ENCODE measurements around the gene TBK1.

Gene TBK1

GRCh38 chr12:64451687-64452558 is at the start of gene TBK1:
Gene TBK1, plus strand, starts transcription at chr12:64452120. Its CDS starts 3,751 bp downstream, at chr12:64455871.
- no peaks in the 10 kb centered on the region for H3K9me3 Mint-ChIP-seq
- H3K4me3 Mint-ChIP-seq: peak within 1 kb of the TSS; percentile 94 to 100 (median 98)
- H3K27ac Mint-ChIP-seq: peak within 1 kb of the TSS; percentile 94 to 98 (median 96)
- peaks cover 21% of the 10 kb centered on the region for H3K36me3 Mint-ChIP-seq (ENCODE audit: low read depth)
- peaks cover 30% of the 10 kb centered on the region for H3K4me1 Mint-ChIP-seq
- TF ChIP-seq CTCF (IDR thresholded peaks at IDR 0.05; ENCODE audit: unreplicated experiment in 3 of 3): no peak
- no peaks in the 10 kb centered on the region for H3K27me3 Mint-ChIP-seq (ENCODE audit: low read depth)

- Mint-ChIP-seq H3K4me3 (peak overlapping the region; percentile 49 to 72 (median 53)), H3K36me3 (ENCODE audit: low read depth) (no peaks in the 10 kb centered on the region), H3K27me3 (ENCODE audit: low read depth) (no peaks in the 10 kb centered on the region), H3K9me3 (no peaks in the 10 kb centered on the region), H3K27ac (peak overlapping the region in 2 of 3 experiments; percentile 30 to 73), H3K4me1 (peaks cover 5% of the 10 kb centered on the region)
- no peak for TF ChIP-seq CTCF (IDR thresholded peaks at IDR 0.05; ENCODE audit: unreplicated experiment in 3 of 3)
Observed at GRCh38 chr12:64402181-64402580, 49.7 kb upstream of the TBK1 start.

GRCh38 chr12:64403707-64404469 is 48.0 kb upstream of the TBK1 start, which contains the start of gene XPOT:
Gene XPOT, plus strand, starts transcription at chr12:64404392. Its CDS starts 5,644 bp downstream, at chr12:64410036.
- no peaks in the 10 kb centered on the region for H3K36me3 Mint-ChIP-seq (ENCODE audit: low read depth)
- H3K9me3 Mint-ChIP-seq: no peaks in the 10 kb centered on the region
- H3K27me3 Mint-ChIP-seq (ENCODE audit: low read depth): no peaks in the 10 kb centered on the region
- no peak for TF ChIP-seq CTCF (IDR thresholded peaks at IDR 0.05; ENCODE audit: unreplicated experiment in 3 of 3)
- peak within 1 kb of the TSS; percentile 93 to 99 (median 99) for H3K27ac Mint-ChIP-seq
- H3K4me1 Mint-ChIP-seq: peaks cover 10% of the 10 kb centered on the region
- peak within 1 kb of the TSS; percentile 98 to 99 (median 99) for H3K4me3 Mint-ChIP-seq

- Mint-ChIP-seq H3K9me3 (no peaks in the 10 kb centered on the region), H3K27me3 (ENCODE audit: low read depth) (no peaks in the 10 kb centered on the region), H3K27ac (peak overlapping the region; percentile 93 to 99 (median 99)), H3K4me1 (peaks cover 10% of the 10 kb centered on the region), H3K4me3 (peak overlapping the region; percentile 98 to 99 (median 99)), H3K36me3 (ENCODE audit: low read depth) (peaks cover under 1% of the 10 kb centered on the region)
- TF ChIP-seq CTCF (IDR thresholded peaks at IDR 0.05; ENCODE audit: unreplicated experiment in 3 of 3): no peak
Observed at GRCh38 chr12:64404470-64405256, 47.3 kb upstream of the TBK1 start.

- Mint-ChIP-seq H3K9me3 (no peaks in the 10 kb centered on the region), H3K4me1 (peaks cover 15% of the 10 kb centered on the region), H3K27ac (peak overlapping the region in 2 of 3 experiments; percentile 8 to 48), H3K36me3 (ENCODE audit: low read depth) (peaks cover 20% of the 10 kb centered on the region), H3K4me3 (peak overlapping the region in 2 of 3 experiments; percentile 16 to 38), H3K27me3 (ENCODE audit: low read depth) (no peaks in the 10 kb centered on the region)
- TF ChIP-seq CTCF (IDR thresholded peaks at IDR 0.05; ENCODE audit: unreplicated experiment in 3 of 3): no peak
Observed at GRCh38 chr12:64407342-64408223, 44.3 kb upstream of the TBK1 start.
